EH (cell line): ENCODE measurements around the gene PORCN.

Source experiments
- DNase-seq: peaks from one replicate; pipeline ENCODE4 v3.0.0-alpha.2; 2015; ENCODE audit warnings: low read depth

Gene PORCN

DNA sequence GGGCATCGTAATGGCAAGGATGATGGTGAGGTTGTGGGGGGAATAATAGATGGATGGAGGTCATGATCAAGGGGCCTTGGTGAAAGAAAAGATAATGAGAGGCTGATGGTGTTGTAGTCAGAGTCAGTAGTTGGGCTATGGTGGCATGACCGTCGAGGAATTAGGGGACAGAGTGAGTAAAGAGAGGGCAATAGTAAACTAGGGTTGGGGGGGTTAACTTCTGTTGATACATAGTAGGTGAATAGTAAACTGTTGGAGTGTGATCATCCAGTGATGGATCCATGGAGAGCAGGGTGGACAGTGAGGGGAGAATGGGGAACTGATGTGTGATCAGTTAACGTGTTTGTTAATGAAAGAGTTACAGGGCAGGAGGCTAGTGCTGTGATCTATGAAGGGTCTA is 31.9 kb upstream of the PORCN start:
- DNase-seq: no peak

GRCh38 chrX:48477960-48478755 is 30.6 kb upstream of the PORCN start:
- DNase-seq: no peak

GRCh38 chrX:48478806-48479205 is 30.0 kb upstream of the PORCN start:
- no peak for DNase-seq

GRCh38 chrX:48480142-48480541 is 28.6 kb upstream of the PORCN start:
- no peak for DNase-seq

GRCh38 chrX:48480583-48480982 is 28.2 kb upstream of the PORCN start:
- DNase-seq: no peak

- no peak for DNase-seq
These were observed 26.3 kb upstream of the PORCN start for GRCh38 chrX:48482526-48482925.

- DNase-seq: peak; percentile 97
These were observed 21.4 kb upstream of the PORCN start for GRCh38 chrX:48487362-48487798.

DNA sequence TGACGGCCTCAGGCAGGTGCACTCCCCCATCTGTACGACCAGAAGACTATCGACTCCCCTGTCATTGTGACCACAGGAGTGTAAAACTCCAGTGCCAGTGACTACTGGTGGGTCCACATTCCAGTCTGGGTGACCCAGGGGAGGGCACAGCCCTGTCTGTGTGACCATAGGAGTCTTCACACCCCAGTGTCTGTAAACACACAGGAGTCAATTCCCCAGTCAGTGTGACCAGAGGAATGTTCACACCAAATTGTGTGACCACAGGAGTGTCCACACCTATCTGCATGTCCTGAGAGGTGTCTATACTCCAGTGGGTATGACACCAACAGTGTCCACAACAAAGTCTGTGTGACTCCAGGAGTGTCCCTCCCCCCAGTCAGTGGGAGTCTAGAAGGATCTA is 20.8 kb upstream of the PORCN start:
- DNase-seq: no peak

GRCh38 chrX:48489296-48489695 is 19.5 kb upstream of the PORCN start:
- DNase-seq: no peak

DNA sequence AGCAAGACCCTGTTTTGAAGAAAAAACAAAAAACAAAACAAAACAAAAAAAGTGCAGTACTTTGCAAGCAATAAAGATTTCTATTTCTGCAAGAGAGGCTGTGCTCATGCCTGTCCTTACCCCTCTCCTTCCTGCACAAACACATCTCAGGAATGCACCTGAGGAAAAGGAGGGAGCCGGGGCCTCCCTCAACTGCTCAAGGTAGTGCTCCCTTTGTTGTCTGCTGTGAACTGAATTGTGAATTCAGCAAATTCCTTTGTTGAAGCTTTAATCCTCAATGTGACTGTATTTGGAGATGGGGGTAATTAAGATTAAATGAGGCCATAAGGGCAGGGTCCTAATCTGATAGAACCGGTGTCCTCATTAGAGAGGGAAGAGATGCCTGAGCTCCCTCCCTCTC is 18.9 kb upstream of the PORCN start:
- DNase-seq: no peak

DNA sequence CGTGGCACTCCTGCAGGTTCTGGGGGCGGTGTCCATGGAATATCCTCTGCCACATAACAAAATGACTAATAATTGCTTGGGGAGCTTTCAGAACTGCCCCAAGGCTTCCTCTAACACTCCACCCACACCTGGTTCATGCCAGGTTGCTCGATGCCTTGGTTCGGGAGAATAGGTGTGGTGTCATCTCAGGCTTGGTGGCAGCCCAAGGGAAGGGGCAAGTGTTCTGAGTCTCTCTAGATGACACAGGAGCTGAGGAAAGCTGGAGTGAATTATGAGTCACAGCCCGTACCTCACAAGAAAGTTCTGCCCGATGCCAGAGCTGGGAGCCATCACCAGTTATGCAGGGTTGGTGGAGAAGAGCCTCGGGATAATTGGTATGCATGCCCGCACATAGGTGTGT is 18.1 kb upstream of the PORCN start:
- peak; percentile 38 for DNase-seq

DNA sequence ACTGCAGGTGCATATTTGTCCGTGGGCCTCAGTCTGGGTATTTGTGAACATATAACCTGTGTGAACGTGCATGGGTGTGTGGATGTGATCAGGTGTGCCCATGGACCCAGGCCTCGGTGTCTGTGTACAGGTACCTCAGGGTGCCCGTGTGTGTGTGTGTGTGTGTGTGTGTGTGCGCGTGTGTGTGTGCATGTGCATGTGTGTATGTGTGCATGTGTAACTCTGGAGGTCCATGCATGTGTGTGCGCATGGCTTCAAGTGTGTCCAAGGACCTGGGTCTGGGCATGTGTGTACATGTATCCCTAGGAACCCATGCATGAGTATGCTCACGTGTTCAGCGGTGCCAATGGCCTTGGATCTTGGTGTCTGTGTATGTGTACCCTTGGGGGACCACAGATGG is 17.0 kb upstream of the PORCN start:
- DNase-seq: no peak

GRCh38 chrX:48492293-48492910 is 16.4 kb upstream of the PORCN start:
- peak; percentile 69 for DNase-seq

GRCh38 chrX:48493890-48494364 is 14.9 kb upstream of the PORCN start:
- peak; percentile 29 for DNase-seq

DNA sequence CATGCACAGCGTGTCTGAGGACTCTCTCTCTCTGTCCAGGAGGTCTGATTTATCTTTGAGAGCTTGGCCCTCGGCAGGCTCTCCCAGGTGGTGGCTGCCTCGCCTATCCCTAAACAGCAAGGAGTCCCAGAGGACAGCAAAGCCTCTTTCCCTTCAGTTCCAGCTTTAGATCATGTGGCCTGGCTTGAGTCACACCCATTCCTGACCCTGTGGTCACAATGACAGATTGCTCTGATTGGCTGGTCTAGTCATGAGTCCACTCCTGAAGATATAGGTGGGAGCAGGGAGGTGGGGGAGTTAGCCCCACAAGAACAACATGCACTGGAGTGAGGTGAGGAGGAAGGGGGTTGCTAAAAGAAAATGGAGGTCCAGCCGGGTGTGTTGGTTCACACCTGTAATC is 12.1 kb upstream of the PORCN start:
- DNase-seq: peak; percentile 31

DNA sequence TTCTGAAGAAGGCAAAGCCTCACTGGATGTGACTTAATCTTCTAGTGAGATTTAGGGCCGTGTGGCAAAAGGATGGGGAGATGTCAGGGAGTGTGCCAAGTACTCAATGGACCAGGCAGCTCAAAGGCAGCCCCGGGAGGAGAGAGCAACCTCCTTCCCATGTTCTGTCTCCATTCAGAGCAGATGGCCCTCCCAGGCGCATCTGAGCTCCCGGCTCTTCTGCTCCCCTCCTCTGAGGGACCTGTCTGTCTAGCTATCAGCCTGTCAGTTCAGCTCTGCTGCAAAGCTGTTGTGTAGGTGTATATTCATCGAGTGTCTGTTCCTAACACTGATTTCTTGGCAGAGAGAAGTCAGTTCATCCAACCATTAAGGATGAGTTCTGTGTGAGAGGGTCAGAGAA is 10.9 kb upstream of the PORCN start:
- no peak for DNase-seq

DNA sequence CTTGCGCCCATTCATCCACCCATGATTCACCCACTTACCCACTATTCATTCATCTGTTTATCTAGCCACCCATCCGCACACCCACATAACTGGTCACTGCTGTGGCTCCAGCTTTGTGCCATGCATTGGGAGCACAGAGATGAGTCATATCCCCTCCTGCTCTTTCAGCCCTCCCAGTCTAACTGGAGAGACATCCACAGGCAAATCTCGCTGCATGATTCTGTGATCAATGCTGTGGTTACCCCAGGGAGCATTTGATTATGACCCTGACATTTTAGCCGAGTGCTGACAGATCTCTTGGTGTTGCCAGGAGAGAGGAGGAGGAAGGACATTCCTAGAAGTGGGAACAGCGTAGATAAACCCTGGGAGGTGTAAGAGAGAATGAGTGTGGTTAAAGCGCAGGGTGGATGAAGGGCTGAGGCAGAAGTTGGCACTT is 10.4 kb upstream of the PORCN start:
- DNase-seq: peak; percentile 82

DNA sequence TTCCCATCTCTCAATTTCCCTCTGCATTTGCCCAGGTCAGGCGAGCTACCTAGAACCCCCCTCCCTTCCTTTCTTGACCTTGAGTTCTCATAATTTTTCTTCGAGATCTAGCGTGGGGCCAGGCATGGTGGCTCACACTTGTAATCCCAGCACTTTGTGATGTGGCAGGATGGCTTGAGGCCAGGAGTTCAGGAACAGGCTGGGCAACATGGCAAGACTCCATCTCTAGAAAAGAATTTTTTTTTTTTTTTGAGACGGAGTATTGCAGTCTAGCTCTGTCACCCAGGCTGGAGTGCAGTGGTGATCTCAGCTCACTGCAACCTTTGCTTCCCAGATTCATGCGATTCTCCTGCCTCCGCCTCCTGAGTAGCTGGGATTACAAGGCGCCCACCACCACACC is 4.5 kb upstream of the PORCN start:
- DNase-seq: no peak

DNA sequence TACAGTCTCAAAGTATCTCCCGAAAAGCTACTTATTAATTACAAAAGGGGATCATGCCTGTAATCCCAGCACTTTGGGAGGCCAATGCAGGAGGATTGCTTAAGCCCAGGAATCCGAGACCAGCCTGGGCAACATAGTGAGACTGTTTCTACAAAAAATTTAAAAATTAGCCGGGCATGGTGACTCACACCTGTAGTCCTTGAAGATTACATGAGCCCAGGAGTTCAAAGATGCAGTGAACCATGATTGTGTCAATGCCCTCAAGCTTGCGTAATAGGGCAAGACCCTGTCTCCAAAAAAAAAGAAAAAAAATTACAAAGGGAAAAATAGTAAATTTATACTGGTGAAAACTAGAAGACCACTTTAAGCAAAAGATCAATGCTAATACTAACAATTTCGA is 3.3 kb upstream of the PORCN start:
- DNase-seq: no peak

- no peak for DNase-seq
These were observed 1.5 kb upstream of the PORCN start for GRCh38 chrX:48507246-48507645.

GRCh38 chrX:48509245-48509590 is 426 bp downstream of the PORCN start:
- no peak for DNase-seq

GRCh38 chrX:48509619-48510018 is 827 bp downstream of the PORCN start:
- DNase-seq: no peak

GRCh38 chrX:48511560-48511959 is 2.8 kb downstream of the PORCN start:
- peak; percentile 50 for DNase-seq
